KOPT-K1 (cell line): ENCODE measurements around the gene SLC6A18.

Experiments used
- H3K27ac ChIP-seq: fragments of 200-600 bp; sonication (generic); 2 replicates; pipeline ENCODE4 v1.5.1; 2016; ENCODE audit warnings: antibody characterized with exemption, mild to moderate bottlenecking, low read depth, low read length; ENCODE audit not compliant: poor library complexity, severe bottlenecking
- H3K36me3 ChIP-seq: fragments of 200-600 bp; sonication (generic); 2 replicates; pipeline ENCODE4 v1.5.1; 2017; ENCODE audit warnings: antibody characterized with exemption, mild to moderate bottlenecking, low read length, moderate library complexity; ENCODE audit not compliant: insufficient read depth
- H3K9me3 ChIP-seq: fragments of 200-600 bp; sonication (generic); 2 replicates; pipeline ENCODE4 v1.5.1; 2017; ENCODE audit warnings: antibody characterized with exemption, low read length, mild to moderate bottlenecking; ENCODE audit not compliant: insufficient read depth, poor library complexity, severe bottlenecking

SLC6A18 gene

GRCh38 chr5:1184481-1184880 lies 40.7 kb upstream of the SLC6A18 start:
- H3K36me3 ChIP-seq: no peaks in the 10 kb centered on the region
- no peaks in the 10 kb centered on the region for H3K9me3 ChIP-seq
- no peak overlapping the region for H3K27ac ChIP-seq

GRCh38 chr5:1185038-1185627 lies 40.0 kb upstream of the SLC6A18 start:
- Histone ChIP-seq H3K36me3 (no peaks in the 10 kb centered on the region), H3K27ac (no peak overlapping the region), H3K9me3 (no peaks in the 10 kb centered on the region)

- Histone ChIP-seq H3K36me3 (no peaks in the 10 kb centered on the region), H3K9me3 (no peaks in the 10 kb centered on the region), H3K27ac (no peak overlapping the region)
Measured at GRCh38 chr5:1185629-1186350, 39.4 kb upstream of the SLC6A18 start.

GRCh38 chr5:1186351-1187233 lies 38.6 kb upstream of the SLC6A18 start:
- H3K27ac ChIP-seq: no peak overlapping the region
- H3K36me3 ChIP-seq: no peaks in the 10 kb centered on the region
- no peaks in the 10 kb centered on the region for H3K9me3 ChIP-seq

- no peaks in the 10 kb centered on the region for H3K9me3 ChIP-seq
- H3K36me3 ChIP-seq: no peaks in the 10 kb centered on the region
- H3K27ac ChIP-seq: no peak overlapping the region
Measured at GRCh38 chr5:1187234-1187949, 37.8 kb upstream of the SLC6A18 start.

GRCh38 chr5:1187950-1188334 lies 37.2 kb upstream of the SLC6A18 start:
- Histone ChIP-seq H3K27ac (no peak overlapping the region), H3K9me3 (no peaks in the 10 kb centered on the region)

GRCh38 chr5:1188464-1188863 lies 36.7 kb upstream of the SLC6A18 start:
- H3K9me3 ChIP-seq: no peaks in the 10 kb centered on the region
- no peaks in the 10 kb centered on the region for H3K36me3 ChIP-seq
- H3K27ac ChIP-seq: no peak overlapping the region

More at GRCh38 chr5:1187950-1188334, 37.2 kb upstream of the SLC6A18 start:
- H3K36me3 ChIP-seq: no peaks in the 10 kb centered on the region

GRCh38 chr5:1189269-1189668 lies 35.9 kb upstream of the SLC6A18 start:
- no peaks in the 10 kb centered on the region for H3K36me3 ChIP-seq
- no peaks in the 10 kb centered on the region for H3K9me3 ChIP-seq
- H3K27ac ChIP-seq: no peak overlapping the region

- H3K9me3 ChIP-seq: no peaks in the 10 kb centered on the region
- no peaks in the 10 kb centered on the region for H3K36me3 ChIP-seq
Measured at GRCh38 chr5:1190278-1190677, 34.9 kb upstream of the SLC6A18 start.

GRCh38 chr5:1190837-1191239 lies 34.3 kb upstream of the SLC6A18 start:
- Histone ChIP-seq H3K36me3 (no peaks in the 10 kb centered on the region), H3K27ac (no peak overlapping the region), H3K9me3 (no peaks in the 10 kb centered on the region)

More at GRCh38 chr5:1190278-1190677, 34.9 kb upstream of the SLC6A18 start:
- no peak overlapping the region for H3K27ac ChIP-seq

GRCh38 chr5:1192971-1193590 lies 32.1 kb upstream of the SLC6A18 start:
- Histone ChIP-seq H3K27ac (no peak overlapping the region), H3K9me3 (no peaks in the 10 kb centered on the region), H3K36me3 (no peaks in the 10 kb centered on the region)

GRCh38 chr5:1193591-1193985 lies 31.6 kb upstream of the SLC6A18 start:
- no peaks in the 10 kb centered on the region for H3K9me3 ChIP-seq
- no peaks in the 10 kb centered on the region for H3K36me3 ChIP-seq
- no peak overlapping the region for H3K27ac ChIP-seq

- H3K36me3 ChIP-seq: no peaks in the 10 kb centered on the region
- no peaks in the 10 kb centered on the region for H3K9me3 ChIP-seq
- no peak overlapping the region for H3K27ac ChIP-seq
Measured at GRCh38 chr5:1194378-1194777, 30.8 kb upstream of the SLC6A18 start.

GRCh38 chr5:1195439-1195838 lies 29.7 kb upstream of the SLC6A18 start:
- Histone ChIP-seq H3K9me3 (no peaks in the 10 kb centered on the region), H3K27ac (no peak overlapping the region), H3K36me3 (no peaks in the 10 kb centered on the region)
